SK-N-DZ (cell line): ENCODE measurements around the gene ODAD4.
"Not testable (repeated sequence)": the region's sequence is repeated elsewhere in the genome, so short reads cannot be mapped to it uniquely, and the experiment has no call there.

ENCODE experiments used
- DNase-seq: peaks from one replicate; pipeline ENCODE4 v3.0.0-alpha.2; 2015; ENCODE audit warnings: low spot score

Gene ODAD4

DNA sequence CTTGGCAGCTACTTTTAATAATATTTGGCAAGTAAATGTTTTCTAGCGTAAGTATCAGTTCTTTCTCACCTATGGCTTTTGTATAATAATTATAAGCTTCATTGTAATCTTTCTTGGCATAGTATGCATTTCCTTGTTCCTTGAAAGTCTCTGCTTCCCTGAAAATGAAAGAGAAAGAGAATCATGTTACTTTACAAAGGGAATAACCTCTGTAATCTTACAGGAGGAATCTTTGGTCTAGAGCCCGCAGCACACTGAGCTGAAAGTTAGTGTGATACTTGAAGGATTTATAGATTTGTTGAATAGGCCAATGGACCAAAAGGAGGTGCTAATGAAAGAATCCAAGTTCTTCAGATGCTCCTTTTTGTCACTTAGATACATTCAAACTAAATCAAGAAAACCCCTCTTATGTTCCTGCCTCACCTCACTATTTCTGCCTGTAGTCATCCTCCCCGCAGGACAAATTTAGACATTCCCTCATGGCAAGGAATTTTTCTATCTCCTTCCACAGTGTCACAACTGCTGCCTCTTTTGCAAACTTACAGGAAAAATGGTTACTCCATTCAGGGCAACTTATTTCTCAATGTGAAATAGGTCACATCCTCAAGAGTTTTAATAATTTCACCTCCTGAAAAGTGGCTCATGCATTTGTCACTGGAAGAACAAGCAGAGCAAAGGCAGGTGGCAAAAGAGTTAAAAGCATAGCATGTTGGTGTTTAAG, 70.2 kb downstream of the ODAD4 start:
- no peak for DNase-seq

DNA sequence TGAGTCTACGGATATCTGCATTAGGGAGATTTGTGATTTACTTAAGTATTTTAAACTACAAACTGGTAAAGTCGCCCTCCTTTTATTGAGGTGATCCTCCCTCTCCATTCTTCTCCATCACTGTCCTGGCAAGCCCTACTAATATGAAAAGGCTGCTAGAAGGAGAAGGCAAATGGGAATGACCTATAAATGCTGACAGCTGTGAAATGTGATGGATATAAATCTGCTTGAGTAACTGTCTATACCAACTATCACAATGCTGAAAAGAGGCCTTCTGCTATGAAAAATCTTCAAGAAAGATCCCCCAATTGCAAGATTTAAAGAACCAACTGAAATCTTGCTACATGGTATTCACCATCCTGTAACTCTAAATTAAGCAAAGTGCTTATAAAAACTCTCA, 71.3 kb downstream of the ODAD4 start:
- no peak for DNase-seq

DNA sequence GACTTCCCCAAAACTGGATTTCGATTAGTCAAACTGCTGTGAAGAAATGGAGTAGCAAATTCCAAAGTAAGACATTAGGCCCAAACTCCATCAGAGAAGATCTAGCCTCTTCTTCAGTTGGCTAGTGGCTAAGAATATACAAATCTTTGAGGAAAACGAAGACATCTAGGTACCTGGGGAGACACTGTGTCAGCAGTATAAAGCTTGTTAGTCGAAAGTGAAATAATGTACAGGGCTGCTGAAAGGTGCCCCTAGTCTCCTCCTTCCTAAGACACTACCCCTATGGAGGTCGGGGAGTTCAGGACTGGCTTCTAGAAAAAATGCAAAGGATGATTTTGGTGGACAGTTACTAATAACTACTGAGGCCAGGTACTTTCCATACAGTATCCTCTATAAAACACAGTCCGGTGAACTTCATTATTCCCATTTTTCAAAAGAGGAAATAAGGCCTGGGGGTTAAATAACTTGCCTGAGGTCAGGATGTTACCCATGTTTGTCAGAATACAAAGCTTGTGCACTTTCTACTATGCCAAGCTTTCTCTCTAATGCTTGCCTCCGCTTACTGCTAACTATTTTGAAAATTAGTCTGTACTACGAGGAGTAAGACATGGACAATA, 71.9 kb downstream of the ODAD4 start:
- no peak for DNase-seq

DNA sequence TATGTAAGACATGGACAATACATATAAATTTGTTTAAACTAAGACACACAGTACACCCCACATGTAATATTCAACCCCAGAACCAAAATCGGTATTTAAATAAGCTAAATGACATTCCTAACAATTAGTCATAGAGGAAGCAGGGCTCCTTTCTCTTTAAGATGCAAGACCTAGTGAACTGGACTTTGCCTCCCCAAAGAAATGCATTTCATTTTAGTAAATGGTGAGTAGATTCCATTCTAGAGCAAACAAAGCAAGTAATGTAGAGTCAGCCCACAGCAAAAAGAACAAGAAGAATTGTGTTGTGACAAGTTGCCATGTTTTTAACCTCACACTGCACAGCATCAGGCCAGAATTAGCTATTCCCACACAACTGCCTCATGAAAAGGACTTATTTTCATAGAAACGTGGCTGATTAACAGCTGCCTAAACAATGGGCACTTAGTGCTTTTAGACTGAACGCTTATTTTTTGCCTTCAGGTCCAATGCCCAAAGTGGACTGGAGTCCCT, 72.4 kb downstream of the ODAD4 start:
- DNase-seq, result no peak

DNA sequence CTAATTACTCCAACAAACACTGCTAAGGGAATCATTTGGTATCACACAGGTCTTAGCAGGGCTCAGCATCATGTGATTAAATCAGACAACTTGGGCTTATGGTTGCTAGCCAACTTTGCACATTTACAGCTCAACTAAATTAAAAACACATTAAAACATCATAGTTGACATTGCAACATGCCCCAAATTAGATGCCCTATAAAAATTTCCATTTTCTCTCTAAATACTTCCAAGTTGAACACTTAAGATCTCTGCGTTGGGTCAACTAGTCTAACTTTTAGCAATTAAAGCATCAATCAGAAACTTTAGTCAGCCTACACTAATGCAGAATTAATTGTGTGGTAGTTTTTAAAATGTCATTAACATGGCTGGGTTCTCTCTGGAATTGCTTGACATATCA, 74.7 kb downstream of the ODAD4 start:
- no peak for DNase-seq

DNA sequence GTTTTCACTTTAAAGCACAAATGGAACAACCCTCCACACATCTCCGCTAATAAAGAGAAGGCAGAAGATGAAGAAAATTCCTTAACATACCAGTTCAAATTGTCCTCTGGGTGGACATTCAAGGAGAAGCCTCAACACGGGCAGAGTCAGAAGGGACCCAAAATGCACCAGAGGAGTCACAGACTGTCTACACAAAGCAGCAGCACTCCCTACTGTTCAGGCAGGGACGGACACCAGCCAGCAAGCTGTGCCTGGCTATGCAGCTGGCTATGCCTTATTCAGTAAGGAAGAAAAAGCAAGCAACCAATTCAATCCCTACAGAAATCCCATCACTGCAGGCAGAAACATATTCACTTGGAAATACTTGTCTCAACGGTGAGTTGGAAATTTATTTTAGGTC, 78.8 kb downstream of the ODAD4 start:
- DNase-seq, result no peak

DNA sequence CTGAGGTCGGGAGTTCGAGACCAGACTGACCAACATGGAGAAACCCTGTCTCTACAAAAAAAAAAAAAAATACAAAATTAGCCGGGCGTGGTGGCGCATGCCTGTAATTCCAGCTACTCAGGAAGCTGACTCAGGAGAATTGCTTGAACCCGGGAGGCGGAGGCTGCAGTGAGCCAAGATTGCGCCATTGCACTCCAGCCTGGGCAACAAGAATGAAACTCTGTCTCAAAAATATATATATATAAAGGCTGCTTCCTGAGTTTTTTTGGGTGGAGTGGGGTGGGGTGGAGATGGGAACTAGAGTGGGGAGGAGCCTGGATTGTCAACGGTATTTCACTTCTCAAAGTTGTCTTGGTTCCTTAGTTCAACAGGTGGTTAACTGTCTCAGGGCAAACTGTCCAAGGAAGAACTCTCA, 79.9 kb downstream of the ODAD4 start:
- not testable (repeated sequence) for DNase-seq

DNA sequence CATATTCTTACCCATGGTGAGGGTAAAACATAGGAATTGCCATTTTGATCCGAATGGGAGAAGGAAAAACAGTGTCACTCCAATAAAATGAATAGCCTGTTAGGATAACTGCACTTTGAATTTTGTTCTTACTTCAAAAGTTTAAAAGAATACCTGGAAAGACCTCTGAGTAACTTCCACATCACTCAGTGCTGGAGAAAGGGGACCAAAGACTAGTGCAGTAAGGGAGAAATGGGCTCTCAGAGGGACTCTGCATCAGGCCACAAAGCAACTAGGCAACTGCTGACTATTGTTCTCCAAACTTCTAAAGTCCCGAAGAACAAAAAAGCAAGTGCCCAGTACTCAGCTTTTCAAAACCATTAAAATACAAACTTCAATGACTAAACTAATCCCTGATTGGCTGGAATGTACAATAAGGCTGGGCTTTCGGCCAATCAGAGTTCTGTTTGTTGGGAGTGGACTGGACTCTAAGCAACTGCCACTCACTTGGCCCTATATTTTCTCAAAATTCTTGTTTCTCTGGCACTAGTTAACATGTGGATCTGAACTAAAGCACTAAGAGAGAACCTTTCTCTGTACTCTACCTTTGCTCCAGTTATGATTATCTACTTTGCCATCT, 80.6 kb downstream of the ODAD4 start:
- DNase-seq, result no peak

DNA sequence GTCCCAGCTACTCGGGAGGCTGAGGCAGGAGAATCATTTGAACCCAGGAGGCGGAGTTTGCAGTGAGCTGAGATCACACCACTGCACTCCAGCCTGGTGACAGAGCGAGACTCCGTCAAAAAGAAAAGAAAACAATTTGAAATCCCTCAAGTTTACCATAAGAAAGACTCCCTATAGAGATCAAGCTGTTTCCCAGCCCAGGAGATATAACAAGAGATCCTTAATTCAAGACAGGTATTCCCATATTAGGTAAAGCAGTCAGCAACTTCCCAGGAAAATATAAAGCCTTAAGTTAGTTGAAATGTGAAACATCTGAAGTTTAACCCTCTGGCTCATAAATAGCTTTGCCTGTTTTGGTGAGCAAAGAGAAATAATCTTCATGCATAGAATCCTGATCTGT, 81.9 kb downstream of the ODAD4 start:
- not testable (repeated sequence) for DNase-seq

DNA sequence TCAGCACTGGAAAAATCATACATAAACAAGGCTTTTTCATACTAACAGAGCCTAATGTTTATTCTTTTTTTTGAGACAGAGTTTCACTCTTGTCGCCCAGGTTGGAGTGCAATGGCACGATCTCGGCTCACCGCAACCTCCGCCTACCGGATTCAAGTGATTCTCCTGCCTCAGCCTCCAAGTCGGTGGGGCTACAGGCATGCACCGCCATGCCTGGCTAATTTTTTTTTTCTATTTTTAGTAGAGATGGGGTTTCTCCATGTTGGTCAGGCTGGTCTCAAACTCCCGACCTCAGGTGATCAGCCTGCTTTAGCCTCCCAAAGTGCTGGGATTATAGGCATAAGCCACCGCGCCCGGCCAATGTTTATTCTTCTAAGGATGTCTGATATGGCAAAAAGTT, 83.3 kb downstream of the ODAD4 start:
- not testable (repeated sequence) for DNase-seq
